ENCODE measurements around the gene MAP3K9. TPM values are rescaled to one million over a fixed set of nuclear protein-coding genes. Genes with fewer than 3 reads are reported as not detected.

The MAP3K9 gene
- total RNA-seq, 4 donors from 2014 or later: 18.3 to 23.9 (median 20.7) TPM

- no peak overlapping the region for H3K4me3 ChIP-seq (ENCODE audit: low read depth, poor library complexity, severe bottlenecking)
- intact Hi-C loops (cut with DNase I; ENCODE audit: low total_unique reads): no loop called here
- 62 to 66% methylated on average over 16 of the region's 16 CpGs for WGBS, 2 donors
- TF ChIP-seq, protein P1, sequence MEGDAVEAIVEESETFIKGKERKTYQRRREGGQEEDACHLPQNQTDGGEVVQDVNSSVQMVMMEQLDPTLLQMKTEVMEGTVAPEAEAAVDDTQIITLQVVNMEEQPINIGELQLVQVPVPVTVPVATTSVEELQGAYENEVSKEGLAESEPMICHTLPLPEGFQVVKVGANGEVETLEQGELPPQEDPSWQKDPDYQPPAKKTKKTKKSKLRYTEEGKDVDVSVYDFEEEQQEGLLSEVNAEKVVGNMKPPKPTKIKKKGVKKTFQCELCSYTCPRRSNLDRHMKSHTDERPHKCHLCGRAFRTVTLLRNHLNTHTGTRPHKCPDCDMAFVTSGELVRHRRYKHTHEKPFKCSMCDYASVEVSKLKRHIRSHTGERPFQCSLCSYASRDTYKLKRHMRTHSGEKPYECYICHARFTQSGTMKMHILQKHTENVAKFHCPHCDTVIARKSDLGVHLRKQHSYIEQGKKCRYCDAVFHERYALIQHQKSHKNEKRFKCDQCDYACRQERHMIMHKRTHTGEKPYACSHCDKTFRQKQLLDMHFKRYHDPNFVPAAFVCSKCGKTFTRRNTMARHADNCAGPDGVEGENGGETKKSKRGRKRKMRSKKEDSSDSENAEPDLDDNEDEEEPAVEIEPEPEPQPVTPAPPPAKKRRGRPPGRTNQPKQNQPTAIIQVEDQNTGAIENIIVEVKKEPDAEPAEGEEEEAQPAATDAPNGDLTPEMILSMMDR (IDR thresholded peaks at IDR 0.05): no peak
- TF ChIP-seq POLR2A (IDR thresholded peaks at IDR 0.05): no peak
- DNase-seq (ENCODE audit: low spot score in 2 of 2): no peak
These were observed 23.4 kb upstream of the MAP3K9 start for GRCh38 chr14:70832561-70833305.

DNA sequence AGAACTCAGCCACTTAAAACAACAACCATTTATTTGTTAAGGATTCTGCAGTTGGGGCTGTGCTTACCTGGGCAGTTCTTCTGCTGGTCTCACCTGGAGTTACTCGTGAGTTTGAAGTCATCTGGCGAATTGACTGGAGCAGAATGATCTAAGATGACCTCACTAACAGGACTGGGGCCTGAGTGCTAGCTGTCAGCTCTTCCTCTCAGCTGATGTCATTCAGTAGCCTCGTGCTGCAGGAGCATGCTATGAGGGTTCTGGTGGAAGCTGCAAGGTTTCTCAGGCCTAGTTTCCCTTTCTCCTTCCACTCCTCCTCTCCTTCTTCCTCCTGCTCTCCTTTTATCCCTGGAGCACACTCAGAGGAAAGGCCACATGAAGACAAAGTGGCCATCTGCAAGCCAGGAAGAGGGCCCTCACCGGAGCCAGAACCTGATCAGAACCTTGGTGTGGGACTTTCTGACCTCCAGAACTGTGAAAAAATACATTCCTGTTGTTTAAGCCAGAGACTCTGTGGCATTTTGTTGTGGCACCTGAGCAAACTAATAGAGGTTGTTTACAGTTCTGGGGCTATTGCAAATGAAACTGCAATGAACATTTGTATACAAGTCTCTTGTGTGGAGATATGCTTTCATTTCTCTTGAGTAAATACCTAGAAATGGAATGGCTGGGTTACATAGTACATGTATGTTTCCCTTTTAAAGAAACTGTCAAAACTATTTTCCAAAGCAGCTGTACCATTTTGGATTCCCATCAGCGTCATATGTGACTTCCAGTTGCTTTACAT, 21.9 kb upstream of the MAP3K9 start:
- DNase-seq (ENCODE audit: low spot score in 2 of 2): no peak
- H3K4me3 ChIP-seq (ENCODE audit: low read depth, poor library complexity, severe bottlenecking): no peak overlapping the region
- intact Hi-C loops (cut with DNase I; ENCODE audit: low total_unique reads): no loop called here
- WGBS, 2 donors: 72 to 75% methylated on average over 5 of the region's 5 CpGs
- no peak for TF ChIP-seq POLR2A (IDR thresholded peaks at IDR 0.05)
- TF ChIP-seq, protein P1 (IDR thresholded peaks at IDR 0.05): no peak

DNA sequence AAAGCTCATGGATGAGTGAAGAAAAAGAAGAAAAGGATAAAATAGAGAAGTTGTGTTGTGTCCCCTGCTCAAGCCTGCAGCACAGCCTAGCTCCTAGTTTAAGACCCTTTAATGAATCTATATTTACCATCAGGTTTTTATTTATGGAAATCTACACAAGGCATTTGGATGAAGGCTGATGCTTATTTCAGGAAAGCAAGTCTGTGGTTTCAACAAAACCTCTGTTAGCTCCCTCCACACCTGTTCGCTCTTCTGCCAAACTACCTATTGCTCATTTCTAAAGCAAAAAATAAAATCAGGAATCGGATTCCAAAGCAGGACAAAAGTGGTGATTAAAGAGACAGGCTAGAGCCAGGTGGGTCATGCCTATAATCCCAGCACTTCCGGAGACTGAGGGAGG, 18.9 kb upstream of the MAP3K9 start:
- intact Hi-C loops (cut with DNase I; ENCODE audit: low total_unique reads): loop anchor here (10.0 kb wide), 1 partner anchor 147 kb away; no protein-coding TSS in a partner anchor
- H3K4me3 ChIP-seq (ENCODE audit: low read depth, poor library complexity, severe bottlenecking): no peak overlapping the region
- WGBS, 2 donors: 74 to 93% methylated on average over 3 of the region's 3 CpGs
- TF ChIP-seq, protein P1 (IDR thresholded peaks at IDR 0.05): no peak
- no peak for DNase-seq (ENCODE audit: low spot score in 2 of 2)

DNA sequence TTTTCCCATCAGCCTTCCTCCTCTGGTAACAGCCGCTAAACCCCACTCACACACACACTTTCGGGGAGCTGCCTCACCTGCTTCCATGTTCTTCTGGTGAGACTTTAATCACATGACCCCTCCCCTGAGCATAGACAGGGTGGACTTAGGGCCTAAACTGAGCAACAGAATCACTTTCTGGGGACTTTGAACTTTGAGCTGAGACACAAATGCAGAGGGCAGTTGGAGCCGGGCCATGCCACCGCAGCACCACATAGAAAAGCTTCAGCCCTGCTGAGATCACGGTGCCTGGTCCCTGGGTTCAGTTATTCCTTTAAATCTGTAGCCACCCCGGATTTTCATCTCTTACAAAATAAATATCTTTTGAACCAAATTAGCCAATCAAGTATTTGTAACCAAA, 18.4 kb upstream of the MAP3K9 start:
- DNase-seq (ENCODE audit: low spot score in 2 of 2): peak in 1 of 2 donors; percentile 5
- 87% methylated on average over 6 of the region's 6 CpGs for WGBS, 2 donors
- H3K4me3 ChIP-seq (ENCODE audit: low read depth, poor library complexity, severe bottlenecking): no peak overlapping the region
- intact Hi-C loops (cut with DNase I; ENCODE audit: low total_unique reads): loop anchor here (10.0 kb wide), 1 partner anchor 147 kb away; no protein-coding TSS in a partner anchor
- no peak for TF ChIP-seq POLR2A (IDR thresholded peaks at IDR 0.05)
- TF ChIP-seq, protein P1 (IDR thresholded peaks at IDR 0.05): no peak

DNA sequence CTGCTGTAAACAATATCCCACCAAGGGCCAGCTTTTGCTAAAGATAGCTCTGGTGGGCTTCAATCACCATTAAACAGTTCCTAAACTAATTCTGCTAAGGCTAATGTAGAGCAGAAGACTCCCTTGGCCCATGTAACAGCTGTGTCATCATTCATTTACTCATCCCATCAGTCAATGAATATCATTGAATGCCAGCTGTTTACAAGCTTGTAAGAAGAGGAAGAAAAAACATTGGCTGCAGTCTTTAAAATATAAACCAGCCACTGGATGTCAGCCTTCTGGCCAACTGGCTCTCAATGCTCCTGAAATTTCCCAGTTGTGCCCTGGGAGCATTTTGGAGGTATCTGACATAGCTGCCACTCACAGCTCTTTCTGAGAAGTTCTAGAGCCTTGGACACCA, 18.0 kb upstream of the MAP3K9 start:
- TF ChIP-seq, protein P1 (IDR thresholded peaks at IDR 0.05): no peak
- no peak for TF ChIP-seq POLR2A (IDR thresholded peaks at IDR 0.05)
- H3K4me3 ChIP-seq (ENCODE audit: low read depth, poor library complexity, severe bottlenecking): no peak overlapping the region
- intact Hi-C loops (cut with DNase I; ENCODE audit: low total_unique reads): loop anchor here (10.0 kb wide), 1 partner anchor 147 kb away; no protein-coding TSS in a partner anchor
- DNase-seq (ENCODE audit: low spot score in 2 of 2): no peak

Measured in lower leg skin (tissue), 4 donors.